Measurements from ENCODE around the gene SSRP1. TPM values are rescaled to one million over a fixed set of nuclear protein-coding genes. Genes with fewer than 3 reads are reported as not detected.

The SSRP1 gene
- total and polyA plus RNA-seq, 2 of the 13 experiments (the other 11 are each of a cell fraction or from before 2014, with no cell fraction given) = 93.6 to 129 TPM

DNA sequence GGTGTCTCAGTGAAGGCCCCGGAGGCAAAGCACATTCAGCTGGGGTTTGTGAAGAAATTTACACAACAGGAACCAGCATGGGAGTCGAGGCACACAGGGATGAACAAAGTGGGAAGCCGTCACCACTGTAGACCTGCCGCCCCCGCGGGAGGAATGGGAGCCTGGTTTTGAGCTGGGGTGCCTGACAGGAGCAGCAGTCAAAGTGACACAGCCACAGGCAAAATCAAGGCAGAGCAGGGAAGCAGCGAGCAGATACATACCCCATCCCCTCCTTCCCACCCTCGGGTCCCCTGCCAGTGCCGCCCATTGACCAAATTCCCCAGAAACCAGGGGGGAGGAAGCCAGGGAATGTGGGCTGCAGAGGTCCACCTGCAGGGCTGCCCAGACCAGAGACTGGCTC, 23.3 kb upstream of the SSRP1 start (continued):
- TF ChIP-seq, protein P1, sequence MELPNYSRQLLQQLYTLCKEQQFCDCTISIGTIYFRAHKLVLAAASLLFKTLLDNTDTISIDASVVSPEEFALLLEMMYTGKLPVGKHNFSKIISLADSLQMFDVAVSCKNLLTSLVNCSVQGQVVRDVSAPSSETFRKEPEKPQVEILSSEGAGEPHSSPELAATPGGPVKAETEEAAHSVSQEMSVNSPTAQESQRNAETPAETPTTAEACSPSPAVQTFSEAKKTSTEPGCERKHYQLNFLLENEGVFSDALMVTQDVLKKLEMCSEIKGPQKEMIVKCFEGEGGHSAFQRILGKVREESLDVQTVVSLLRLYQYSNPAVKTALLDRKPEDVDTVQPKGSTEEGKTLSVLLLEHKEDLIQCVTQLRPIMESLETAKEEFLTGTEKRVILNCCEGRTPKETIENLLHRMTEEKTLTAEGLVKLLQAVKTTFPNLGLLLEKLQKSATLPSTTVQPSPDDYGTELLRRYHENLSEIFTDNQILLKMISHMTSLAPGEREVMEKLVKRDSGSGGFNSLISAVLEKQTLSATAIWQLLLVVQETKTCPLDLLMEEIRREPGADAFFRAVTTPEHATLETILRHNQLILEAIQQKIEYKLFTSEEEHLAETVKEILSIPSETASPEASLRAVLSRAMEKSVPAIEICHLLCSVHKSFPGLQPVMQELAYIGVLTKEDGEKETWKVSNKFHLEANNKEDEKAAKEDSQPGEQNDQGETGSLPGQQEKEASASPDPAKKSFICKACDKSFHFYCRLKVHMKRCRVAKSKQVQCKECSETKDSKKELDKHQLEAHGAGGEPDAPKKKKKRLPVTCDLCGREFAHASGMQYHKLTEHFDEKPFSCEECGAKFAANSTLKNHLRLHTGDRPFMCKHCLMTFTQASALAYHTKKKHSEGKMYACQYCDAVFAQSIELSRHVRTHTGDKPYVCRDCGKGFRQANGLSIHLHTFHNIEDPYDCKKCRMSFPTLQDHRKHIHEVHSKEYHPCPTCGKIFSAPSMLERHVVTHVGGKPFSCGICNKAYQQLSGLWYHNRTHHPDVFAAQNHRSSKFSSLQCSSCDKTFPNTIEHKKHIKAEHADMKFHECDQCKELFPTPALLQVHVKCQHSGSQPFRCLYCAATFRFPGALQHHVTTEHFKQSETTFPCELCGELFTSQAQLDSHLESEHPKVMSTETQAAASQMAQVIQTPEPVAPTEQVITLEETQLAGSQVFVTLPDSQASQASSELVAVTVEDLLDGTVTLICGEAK (IDR thresholded peaks at IDR 0.05) = no peak
- TF ChIP-seq, protein P1 (CRISPR knock-in tag; IDR thresholded peaks at IDR 0.05) = no peak
- TF ChIP-seq ZNF816 (CRISPR knock-in tag; IDR thresholded peaks at IDR 0.05; ENCODE audit: borderline replicate concordance) = no peak
- TF ChIP-seq, protein P2, sequence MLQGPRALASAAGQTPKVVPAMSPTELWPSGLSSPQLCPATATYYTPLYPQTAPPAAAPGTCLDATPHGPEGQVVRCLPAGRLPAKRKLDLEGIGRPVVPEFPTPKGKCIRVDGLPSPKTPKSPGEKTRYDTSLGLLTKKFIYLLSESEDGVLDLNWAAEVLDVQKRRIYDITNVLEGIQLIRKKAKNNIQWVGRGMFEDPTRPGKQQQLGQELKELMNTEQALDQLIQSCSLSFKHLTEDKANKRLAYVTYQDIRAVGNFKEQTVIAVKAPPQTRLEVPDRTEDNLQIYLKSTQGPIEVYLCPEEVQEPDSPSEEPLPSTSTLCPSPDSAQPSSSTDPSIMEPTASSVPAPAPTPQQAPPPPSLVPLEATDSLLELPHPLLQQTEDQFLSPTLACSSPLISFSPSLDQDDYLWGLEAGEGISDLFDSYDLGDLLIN (CRISPR knock-in tag; IDR thresholded peaks at IDR 0.05; ENCODE audit: borderline replicate concordance) = no peak
- no peak for TF ChIP-seq ZNF564 (CRISPR knock-in tag; IDR thresholded peaks at IDR 0.05)
- no peak for TF ChIP-seq ZNF562 (CRISPR knock-in tag; IDR thresholded peaks at IDR 0.05; ENCODE audit: borderline replicate concordance)

Data from HepG2 (cell line).